A204.1 (cell line): ENCODE measurements around the gene PLEKHN1.
"Not testable (repeated sequence)": the region's sequence is repeated elsewhere in the genome, so short reads cannot be mapped to it uniquely, and the experiment has no call there.

Experiments used
- FAIRE-seq: peaks from 2 replicates; lab custom pipeline; 2012; peaks lifted over from hg19 to GRCh38; lab: Jason Lieb, UNC

PLEKHN1 gene

GRCh38 chr1:975896-976683 lies 9.8 kb downstream of the PLEKHN1 start:
- FAIRE-seq: no peak

GRCh38 chr1:976791-977190 lies 10.5 kb downstream of the PLEKHN1 start:
- not testable (repeated sequence) for FAIRE-seq

- FAIRE-seq: no peak
These were observed 12.0 kb downstream of the PLEKHN1 start for GRCh38 chr1:978069-978834.

GRCh38 chr1:978835-979743 lies 12.8 kb downstream of the PLEKHN1 start:
- FAIRE-seq: no peak

GRCh38 chr1:979744-980072 lies 13.4 kb downstream of the PLEKHN1 start:
- FAIRE-seq: no peak

GRCh38 chr1:980137-980571 lies 13.9 kb downstream of the PLEKHN1 start:
- FAIRE-seq: no peak

GRCh38 chr1:980602-981395 lies 14.5 kb downstream of the PLEKHN1 start:
- FAIRE-seq: no peak

- FAIRE-seq: no peak
These were observed 15.2 kb downstream of the PLEKHN1 start for GRCh38 chr1:981491-981954.

GRCh38 chr1:981955-982558 lies 15.8 kb downstream of the PLEKHN1 start, which contains the start of gene PERM1:
PERM1 (minus strand) TSS chr1:982093; CDS start chr1:981029, 1,064 bp downstream.
- FAIRE-seq: no peak

- FAIRE-seq: no peak
These were observed 16.6 kb downstream of the PLEKHN1 start for GRCh38 chr1:982765-983436.

GRCh38 chr1:983798-984475 lies 17.7 kb downstream of the PLEKHN1 start:
- no peak for FAIRE-seq

GRCh38 chr1:984476-984814 lies 18.2 kb downstream of the PLEKHN1 start:
- no peak for FAIRE-seq

GRCh38 chr1:985126-985525 lies 18.8 kb downstream of the PLEKHN1 start:
- no peak for FAIRE-seq

- FAIRE-seq: peak; percentile 27
These were observed 21.8 kb downstream of the PLEKHN1 start for GRCh38 chr1:988061-988460.

- FAIRE-seq: not testable (repeated sequence)
These were observed 25.0 kb downstream of the PLEKHN1 start for GRCh38 chr1:991275-991674.

GRCh38 chr1:991895-992294 lies 25.6 kb downstream of the PLEKHN1 start:
- no peak for FAIRE-seq

GRCh38 chr1:992362-992761 lies 26.1 kb downstream of the PLEKHN1 start:
- no peak for FAIRE-seq

GRCh38 chr1:993379-993995 lies 27.2 kb downstream of the PLEKHN1 start:
- no peak for FAIRE-seq

- FAIRE-seq: not testable (repeated sequence)
These were observed 28.3 kb downstream of the PLEKHN1 start for GRCh38 chr1:994546-994945.
